K562 (cell line): ENCODE results near the gene CPNE8. TPM values are rescaled to one million over a fixed set of nuclear protein-coding genes. Genes with fewer than 3 reads are reported as not detected.

Experiments
- ATAC-seq: fragments of 200-7000 bp; cut with Tn5 transposase; 3 replicates; pipeline ENCODE4 v1.9.1; 2020; ENCODE audit warnings: moderate library complexity
- BruUV-seq: library from RNA; stranded (reverse); fragments of 400-500 nt; replicated peaks from 2 replicates; lab custom pipeline; 2021; lab: Mats Ljungman, UMichigan
- CTCF ChIA-PET: fragments of 300-600 bp; formaldehyde crosslinking; extraction: SDS; loops from one replicate; lab custom pipeline; 2021; ENCODE audit warnings: low intra/inter-chr PET ratio; lab: Yijun Ruan, JAX
- POLR2A ChIA-PET: fragments of 300-600, 350-650 bp; sonication (Branson Sonifier 250); formaldehyde crosslinking; extraction: SDS; loops from one replicate; lab custom pipeline; 2021; ENCODE audit warnings: antibody characterized with exemption, inconsistent platforms; lab: Yijun Ruan, JAX
- DNase-seq, 4 experiments: peaks; one replicate each; pipeline versions ENCODE4 v3.0.0 to v3.0.0-alpha.2; 2011 to 2018; ENCODE audit warnings: low spot score in 3 of 4, mixed read lengths in 3 of 4; ENCODE audit errors: extremely low read depth in 1 of 4
- FAIRE-seq: peaks from 2 replicates; lab custom pipeline; 2011; peaks lifted over from hg19 to GRCh38; lab: Jason Lieb, UNC
- H2AFZ ChIP-seq: 2 replicates; pipeline ENCODE4 v1.6.0; 2011; ENCODE audit warnings: low read depth, low read length, control low read depth, inconsistent platforms
- H3K27ac ChIP-seq: fragments of 200-600 bp; 3 replicates; pipeline ENCODE4 v1.8.0; 2011; ENCODE audit warnings: low read depth, mild to moderate bottlenecking, control low read depth, inconsistent platforms, low read length, moderate library complexity, mixed read lengths; ENCODE audit errors: extremely low read depth
- H3K27me3 ChIP-seq, 2 experiments: fragments of 300-600 bp in 1 of 2; 2 replicates in 1 of 2; 3 replicates in 1 of 2; pipeline versions ENCODE4 v1.6.0 to v1.8.0; 2011; ENCODE audit warnings: inconsistent platforms in 2 of 2, low read length in 2 of 2, mild to moderate bottlenecking in 1 of 2, mixed read lengths in 1 of 2, moderate library complexity in 1 of 2; ENCODE audit not compliant: control insufficient read depth in 2 of 2, insufficient read depth in 2 of 2
- H3K36me3 ChIP-seq: fragments of 300-600 bp; 3 replicates; pipeline ENCODE4 v1.8.0; 2011; ENCODE audit warnings: mild to moderate bottlenecking, low read length, inconsistent platforms; ENCODE audit not compliant: control insufficient read depth, insufficient read depth
- H3K4me1 ChIP-seq, 2 experiments: fragments of 200-600 bp in 1 of 2; replicated peaks in 1 of 2; 2 replicates in 1 of 2; 3 replicates in 1 of 2; pipeline versions ENCODE4 v1.5.1 to v1.8.0; 2011; ENCODE audit warnings: inconsistent platforms in 2 of 2, low read length in 2 of 2, mild to moderate bottlenecking in 1 of 2, mixed read lengths in 1 of 2, moderate library complexity in 1 of 2; ENCODE audit not compliant: control insufficient read depth in 2 of 2, insufficient read depth in 2 of 2
- H3K4me2 ChIP-seq: 2 replicates; pipeline ENCODE4 v1.6.1; 2011; ENCODE audit warnings: low read length, control low read depth, inconsistent platforms, mixed read lengths; ENCODE audit not compliant: insufficient read depth
- H3K4me3 ChIP-seq: fragments of 200-600 bp; sonication (generic), shearing (Covaris generic); 2 replicates; pipeline ENCODE4 v1.5.1; 2016; ENCODE audit warnings: control low read depth, inconsistent platforms
- H3K79me2 ChIP-seq: fragments of 200-600 bp; 3 replicates; pipeline ENCODE4 v1.8.0; 2011; ENCODE audit warnings: low read length, inconsistent platforms; ENCODE audit not compliant: control insufficient read depth, insufficient read depth
- H3K9ac ChIP-seq, 2 experiments: 2 replicates each; pipeline versions ENCODE4 v1.6.0 to v1.6.1; 2011; ENCODE audit warnings: low read depth in 2 of 2, low read length in 2 of 2, control low read depth in 1 of 2, inconsistent platforms in 1 of 2, mild to moderate bottlenecking in 1 of 2, mixed read lengths in 1 of 2; ENCODE audit not compliant: insufficient read depth in 1 of 2
- H3K9me1 ChIP-seq: one replicate; pipeline ENCODE4 v1.6.0; 2011; ENCODE audit warnings: inconsistent platforms, mild to moderate bottlenecking, low read length, moderate library complexity; ENCODE audit not compliant: control insufficient read depth, insufficient read depth
- H3K9me3 ChIP-seq: replicated peaks from 2 replicates; pipeline ENCODE4 v1.5.1; 2011; ENCODE audit warnings: low read depth, low read length, inconsistent platforms; ENCODE audit not compliant: control insufficient read depth, insufficient read depth
- H4K20me1 ChIP-seq: replicated peaks from 2 replicates; pipeline ENCODE4 v1.6.1; 2011; ENCODE audit warnings: low read length, inconsistent platforms, mixed read lengths; ENCODE audit not compliant: control insufficient read depth, insufficient read depth
- ATF7 ChIP-seq: fragments of 450-650 bp; IDR thresholded peaks from 2 replicates; pipeline ENCODE4 v1.7.1; 2014; ENCODE audit warnings: mild to moderate bottlenecking, moderate library complexity
- CREB5 ChIP-seq: fragments of 250-450 bp; sonication (Bioruptor Pico); IDR thresholded peaks from 2 replicates; pipeline ENCODE4 v1.5.0; 2020; ENCODE audit warnings: mild to moderate bottlenecking
- DLX4 ChIP-seq: fragments of 250-450 bp; sonication (Bioruptor Pico); IDR thresholded peaks from 2 replicates; pipeline ENCODE4 v1.6.1; 2021; ENCODE audit warnings: mild to moderate bottlenecking
- FOXA1 ChIP-seq: fragments of 450-650 bp; IDR thresholded peaks from 2 replicates; pipeline ENCODE4 v1.6.1; 2016; ENCODE audit warnings: mild to moderate bottlenecking, borderline replicate concordance
- FOXJ3 ChIP-seq: sonication (generic); formaldehyde crosslinking; IDR thresholded peaks from 2 replicates; pipeline ENCODE4 v1.4.0; 2020; ENCODE audit warnings: mild to moderate bottlenecking, missing genetic modification reagents
- GTF2B ChIP-seq: IDR thresholded peaks from 2 replicates; pipeline ENCODE4 v1.6.1; 2011; ENCODE audit not compliant: insufficient read length; ENCODE audit errors: extremely low read depth
- HLTF ChIP-seq: fragments of 450-650 bp; IDR thresholded peaks from 2 replicates; pipeline ENCODE4 v1.6.1; 2016
- NFE2 ChIP-seq: IDR thresholded peaks from 2 replicates; pipeline ENCODE4 v1.6.1; 2014; ENCODE audit warnings: antibody characterized with exemption, low read depth
- NFIX ChIP-seq: fragments of 250-450 bp; sonication (Bioruptor Pico); IDR thresholded peaks from 2 replicates; pipeline ENCODE4 v1.4.0; 2020; ENCODE audit warnings: low read depth, mild to moderate bottlenecking, moderate library complexity
- NFYB ChIP-seq: IDR thresholded peaks from 2 replicates; pipeline ENCODE4 v1.6.1; 2011; ENCODE audit warnings: mild to moderate bottlenecking, moderate library complexity; ENCODE audit not compliant: insufficient read length; ENCODE audit errors: extremely low read depth
- RBM17 ChIP-seq: fragments of 200-400 bp; formaldehyde crosslinking; IDR thresholded peaks from 2 replicates; pipeline ENCODE4 v1.6.1; 2017; ENCODE audit warnings: low read depth, mild to moderate bottlenecking, low read length, borderline replicate concordance
- SIRT6 ChIP-seq: IDR thresholded peaks from one replicate; pipeline ENCODE4 v1.6.1; 2012; ENCODE audit warnings: low read depth, mild to moderate bottlenecking, control low read depth, inconsistent platforms, low read length, moderate library complexity
- ZBTB8A ChIP-seq: fragments of 450-650 bp; IDR thresholded peaks from 2 replicates; pipeline ENCODE4 v1.6.1; 2018; ENCODE audit warnings: mild to moderate bottlenecking, moderate library complexity; ENCODE audit not compliant: partially characterized antibody
- ZSCAN32 ChIP-seq: fragments of 450-650 bp; formaldehyde crosslinking; IDR thresholded peaks from 2 replicates; pipeline ENCODE4 v1.4.0; 2020; ENCODE audit warnings: mild to moderate bottlenecking, moderate library complexity
- WGBS: fragments of 100-300 bp; shearing (Covaris generic); methylation state at CpG from one replicate; pipeline ENCODE4 v1.1.6; 2016; ENCODE audit warnings: low coverage, mixed read lengths; ENCODE audit not compliant: insufficient coverage; ENCODE audit errors: missing lambda C conversion rate; 5-methylcytosine and 5-hydroxymethylcytosine counted together
- in situ Hi-C: fragments of 300-500 bp; cut with MboI; formaldehyde crosslinking; loops from 4 replicates; pipeline ENCODE4 v1.15.0; 2018; ENCODE audit warnings: inconsistent platforms, mixed read lengths
- intact Hi-C: fragments of 100-400 bp; cut with micrococcal nuclease; formaldehyde crosslinking; loops from 2 replicates; pipeline ENCODE4 v1.14.2; 2022
- polyA plus RNA-seq, 8 experiments: library from polyadenylated mRNA; depleted of rRNA in 4 of 8; stranded (reverse) in 5 of 8; unstranded in 3 of 8; fragments of >200 nt; fragmentation: Nextera tagmentation in 2 of 8; fragmentation: Illumina TruSeq in 1 of 8; extraction: Ambion mirVana in 2 of 8; extraction: Trizol in 1 of 8; gene quantifications; 2 replicates each; pipeline versions ENCODE4 v1.2.1 to v1.2.3, GENCODE V29; 2011 to 2014; ENCODE audit warnings: inconsistent platforms in 1 of 8, missing spikeins in 1 of 8
- total RNA-seq, 7 experiments: library from RNA; depleted of rRNA in 6 of 7; stranded (reverse); fragments of >200 nt in 6 of 7; fragmentation: Illumina TruSeq in 2 of 7; extraction: Trizol in 2 of 7; gene quantifications; 2 replicates each; pipeline versions ENCODE4 v1.2.1 to v1.2.3, GENCODE V29; 2011 to 2021; ENCODE audit warnings: low replicate concordance in 1 of 7

Gene CPNE8
- total and polyA plus RNA-seq, 9 of the 15 experiments (the other 6 are each of a cell fraction or from before 2014, with no cell fraction given), result 2.4 to 7.0 (median 4.2) TPM

GRCh38 chr12:38915429-38916182, 10.2 kb upstream of the CPNE8 start:
- H3K9me3 ChIP-seq, result no peaks in the 10 kb centered on the region
- no TSS peak for BruUV-seq
- DNase-seq, result no peak
- no peaks in the 10 kb centered on the region for H3K9me1 ChIP-seq
- no peaks in the 10 kb centered on the region for H3K4me1 ChIP-seq
- H3K9ac ChIP-seq, result no peak overlapping the region
- no peaks in the 10 kb centered on the region for H3K36me3 ChIP-seq
- FAIRE-seq, result no peak
- H3K27ac ChIP-seq, result no peak overlapping the region
- no peaks in the 10 kb centered on the region for H4K20me1 ChIP-seq
- in situ Hi-C loops, result no loop called here
- H3K27me3 ChIP-seq, result no peaks in the 10 kb centered on the region
- ATAC-seq, result no peak
- POLR2A ChIA-PET, result no interaction called here
- CTCF ChIA-PET, result no interaction called here
- no peak overlapping the region for H3K4me2 ChIP-seq
- H3K4me3 ChIP-seq, result no peak overlapping the region
- H2AFZ ChIP-seq, result no peak overlapping the region
- no peaks in the 10 kb centered on the region for H3K79me2 ChIP-seq
- intact Hi-C loops, result loop anchor here (10.0 kb wide), 1 partner anchor 591 kb away; no protein-coding TSS in a partner anchor
- 0% methylated on average over 3 of the region's 3 CpGs for WGBS
- TF ChIP-seq ZSCAN32 (CRISPR knock-in tag) (no peak), GTF2B (no peak)
- TF ChIP-seq, all 486 proteins: peak for 0

GRCh38 chr12:38912116-38912515, 6.7 kb upstream of the CPNE8 start:
- H3K4me3 ChIP-seq, result no peak overlapping the region
- no peak overlapping the region for H3K9ac ChIP-seq
- FAIRE-seq (no peak), ATAC-seq (no peak), DNase-seq (no peak)
- BruUV-seq, result no TSS peak
- 4% methylated on average over 5 of the region's 5 CpGs for WGBS
- no peaks in the 10 kb centered on the region; the same call in 2 of the 3 replicates for H3K36me3 ChIP-seq
- no peaks in the 10 kb centered on the region; a peak in 1 of 5 replicates for H3K4me1 ChIP-seq
- H3K27me3 ChIP-seq, result no peaks in the 10 kb centered on the region
- ChIA-PET POLR2A (no interaction called here), CTCF (no interaction called here)
- intact Hi-C loops, result loop anchor here (10.0 kb wide), 1 partner anchor 587 kb away; no protein-coding TSS in a partner anchor
- no peak overlapping the region for H3K27ac ChIP-seq
- H3K4me2 ChIP-seq, result no peak overlapping the region
- no peaks in the 10 kb centered on the region for H4K20me1 ChIP-seq
- H2AFZ ChIP-seq, result no peak overlapping the region; the same call in 1 of the 2 replicates
- in situ Hi-C loops, result no loop called here
- no peaks in the 10 kb centered on the region for H3K9me1 ChIP-seq
- no peaks in the 10 kb centered on the region for H3K9me3 ChIP-seq
- H3K79me2 ChIP-seq, result no peaks in the 10 kb centered on the region
- TF ChIP-seq NFE2 (no peak), NFYB (no peak), HLTF (no peak), FOXJ3 (no peak), FOXA1 (no peak), NFIX (CRISPR knock-in tag) (no peak), RBM17 (no peak), SIRT6 (no peak), DLX4 (CRISPR knock-in tag) (no peak), CREB5 (no peak), ZBTB8A (no peak), ATF7 (no peak)
